Measurements from ENCODE around the gene SPC24.

Gene SPC24

GRCh38 chr19:11155373-11156120 lies at the start of gene SPC24:
Gene SPC24, minus strand, starts transcription at chr19:11155782. Its CDS starts 6 bp downstream, at chr19:11155776.
- Histone ChIP-seq H3F3A (ENCODE audit: insufficient read depth) (no peaks in the 10 kb centered on the region), H3K27me3 (ENCODE audit: low read length) (no peaks in the 10 kb centered on the region), H3K36me3 (ENCODE audit: low read length) (no peaks in the 10 kb centered on the region), H2AFZ (ENCODE audit: low read depth, low read length, severe bottlenecking) (peak within 1 kb of the TSS; percentile 75), H3K9me2 (replicated peaks; ENCODE audit: insufficient read depth, low read length) (no peaks in the 10 kb centered on the region), H3K79me2 (ENCODE audit: insufficient read depth, low read length) (peaks cover 45% of the 10 kb centered on the region), H3K4me2 (ENCODE audit: low read depth, low read length, poor library complexity, severe bottlenecking) (peak within 1 kb of the TSS; percentile 74), H3K9ac (ENCODE audit: low read length) (peak within 1 kb of the TSS; percentile 98), H3K9me3 (ENCODE audit: insufficient read depth, low read length) (no peaks in the 10 kb centered on the region), H4K20me1 (ENCODE audit: low read depth, low read length) (no peaks in the 10 kb centered on the region), H3K27ac (ENCODE audit: low read depth, low read length) (peak within 1 kb of the TSS; percentile 72), H3K4me3 (ENCODE audit: insufficient read depth, low read length, poor library complexity, severe bottlenecking) (peak within 1 kb of the TSS; percentile 95)
- no peak for TF ChIP-seq CTCF (IDR thresholded peaks at IDR 0.05; ENCODE audit: insufficient read depth, low read length, poor library complexity, severe bottlenecking)
- no peak for TF ChIP-seq EZH2phosphoT487 (conservative IDR thresholded peaks at IDR 0.05; ENCODE audit: low read length)

GRCh38 chr19:11204943-11205349 lies 49.4 kb upstream of the SPC24 start:
- Histone ChIP-seq H3F3A (ENCODE audit: insufficient read depth) (0 out of 2 replicates have a peak, but pooled peaks cover 4% of the 10 kb centered on the region), H3K9me2 (replicated peaks; ENCODE audit: insufficient read depth, low read length) (no peaks in the 10 kb centered on the region), H3K9ac (ENCODE audit: low read length) (no peak overlapping the region), H4K20me1 (ENCODE audit: low read depth, low read length) (no peaks in the 10 kb centered on the region), H3K79me2 (ENCODE audit: insufficient read depth, low read length) (no peaks in the 10 kb centered on the region), H3K27me3 (ENCODE audit: low read length) (no peaks in the 10 kb centered on the region), H3K4me2 (ENCODE audit: low read depth, low read length, poor library complexity, severe bottlenecking) (no peak overlapping the region), H2AFZ (ENCODE audit: low read depth, low read length, severe bottlenecking) (no peak overlapping the region), H3K4me3 (ENCODE audit: insufficient read depth, low read length, poor library complexity, severe bottlenecking) (no peak overlapping the region), H3K27ac (ENCODE audit: low read depth, low read length) (no peak overlapping the region), H3K36me3 (ENCODE audit: low read length) (no peaks in the 10 kb centered on the region), H3K9me3 (ENCODE audit: insufficient read depth, low read length) (no peaks in the 10 kb centered on the region)
- TF ChIP-seq EZH2phosphoT487 (conservative IDR thresholded peaks at IDR 0.05; ENCODE audit: low read length) (no peak), CTCF (IDR thresholded peaks at IDR 0.05; ENCODE audit: insufficient read depth, low read length, poor library complexity, severe bottlenecking) (no peak)

GRCh38 chr19:11204076-11204602 lies 48.6 kb upstream of the SPC24 start:
- Histone ChIP-seq H3F3A (ENCODE audit: insufficient read depth) (0 out of 2 replicates have a peak, but pooled peaks cover 4% of the 10 kb centered on the region), H3K79me2 (ENCODE audit: insufficient read depth, low read length) (no peaks in the 10 kb centered on the region), H3K4me3 (ENCODE audit: insufficient read depth, low read length, poor library complexity, severe bottlenecking) (no peak overlapping the region), H3K36me3 (ENCODE audit: low read length) (no peaks in the 10 kb centered on the region), H3K4me2 (ENCODE audit: low read depth, low read length, poor library complexity, severe bottlenecking) (no peak overlapping the region), H3K9me3 (ENCODE audit: insufficient read depth, low read length) (no peaks in the 10 kb centered on the region), H3K27ac (ENCODE audit: low read depth, low read length) (no peak overlapping the region), H3K9me2 (replicated peaks; ENCODE audit: insufficient read depth, low read length) (no peaks in the 10 kb centered on the region), H2AFZ (ENCODE audit: low read depth, low read length, severe bottlenecking) (no peak overlapping the region), H4K20me1 (ENCODE audit: low read depth, low read length) (no peaks in the 10 kb centered on the region), H3K9ac (ENCODE audit: low read length) (no peak overlapping the region), H3K27me3 (ENCODE audit: low read length) (no peaks in the 10 kb centered on the region)
- TF ChIP-seq EZH2phosphoT487 (conservative IDR thresholded peaks at IDR 0.05; ENCODE audit: low read length) (no peak), CTCF (IDR thresholded peaks at IDR 0.05; ENCODE audit: insufficient read depth, low read length, poor library complexity, severe bottlenecking) (peak; percentile 9)
